K562 (cell line): ENCODE data around the gene BHLHE40. TPM values are rescaled to one million over a fixed set of nuclear protein-coding genes. Genes with fewer than 3 reads are reported as not detected.

ENCODE experiments used
- BRF1 ChIP-seq: IDR thresholded peaks from 3 replicates; pipeline ENCODE4 v1.6.1; 2011; ENCODE audit warnings: borderline replicate concordance, mild to moderate bottlenecking; ENCODE audit not compliant: insufficient read length; ENCODE audit errors: extremely low read depth
- CREB1 ChIP-seq, 2 experiments: sonication (generic) in 1 of 2; formaldehyde crosslinking in 1 of 2; IDR thresholded peaks; 2 replicates each; pipeline versions ENCODE4 v1.6.1 to v1.8.0; 2012 to 2022; ENCODE audit warnings: inconsistent platforms in 1 of 2, mild to moderate bottlenecking in 1 of 2, missing genetic modification reagents in 1 of 2, moderate library complexity in 1 of 2
- E2F3 ChIP-seq: fragments of 250-450 bp; sonication (Bioruptor Pico); IDR thresholded peaks from 2 replicates; pipeline ENCODE4 v1.4.0; 2020; ENCODE audit warnings: mild to moderate bottlenecking
- E2F5 ChIP-seq: sonication (generic); formaldehyde crosslinking; IDR thresholded peaks from 2 replicates; pipeline ENCODE4 v1.8.0; 2022; ENCODE audit warnings: mild to moderate bottlenecking, missing genetic modification reagents
- FOXA1 ChIP-seq: fragments of 450-650 bp; IDR thresholded peaks from 2 replicates; pipeline ENCODE4 v1.6.1; 2016; ENCODE audit warnings: mild to moderate bottlenecking, borderline replicate concordance
- FOXA3 ChIP-seq, 2 experiments: fragments of 450-650 bp in 1 of 2; sonication (generic) in 1 of 2; formaldehyde crosslinking; IDR thresholded peaks in 1 of 2; conservative IDR thresholded peaks in 1 of 2; 2 replicates each; pipeline versions ENCODE4 v1.4.0 to v1.8.0; 2020 to 2022; ENCODE audit warnings: mild to moderate bottlenecking in 2 of 2, missing genetic modification reagents in 1 of 2
- MAFG ChIP-seq: fragments of 450-650 bp; conservative IDR thresholded peaks from 2 replicates; pipeline ENCODE4 v1.6.1; 2016; ENCODE audit warnings: missing genetic modification characterization, missing compliant biosample characterization
- MYNN ChIP-seq, 2 experiments: sonication (generic); formaldehyde crosslinking in 1 of 2; IDR thresholded peaks; 2 replicates each; pipeline versions ENCODE4 v1.5.0 to v1.6.1; 2016 to 2020; ENCODE audit warnings: antibody characterized with exemption in 1 of 2, missing genetic modification reagents in 1 of 2
- NCOA2 ChIP-seq, 2 experiments: fragments of 450-650 bp; IDR thresholded peaks; 2 replicates each; pipeline ENCODE4 v1.6.1; 2018; ENCODE audit warnings: mild to moderate bottlenecking in 2 of 2, moderate library complexity in 1 of 2; ENCODE audit not compliant: partially characterized antibody in 2 of 2
- SMARCA5 ChIP-seq: fragments of 450-650 bp; IDR thresholded peaks from 2 replicates; pipeline ENCODE4 v1.6.1; 2016
- SNIP1 ChIP-seq: fragments of 450-650 bp; IDR thresholded peaks from 2 replicates; pipeline ENCODE4 v1.7.1; 2017; ENCODE audit warnings: low read depth, mild to moderate bottlenecking
- TCF7 ChIP-seq: sonication (generic); IDR thresholded peaks from 2 replicates; pipeline ENCODE4 v1.6.1; 2016; ENCODE audit warnings: antibody characterized with exemption, borderline replicate concordance
- TFAP4 ChIP-seq: sonication (generic); formaldehyde crosslinking; IDR thresholded peaks from 2 replicates; pipeline ENCODE4 v1.8.0; 2022; ENCODE audit warnings: missing genetic modification reagents, mild to moderate bottlenecking, moderate library complexity, borderline replicate concordance
- TFE3 ChIP-seq: fragments of 450-650 bp; formaldehyde crosslinking; IDR thresholded peaks from 2 replicates; pipeline ENCODE4 v1.4.0; 2020; ENCODE audit warnings: mild to moderate bottlenecking, mixed read lengths
- U2AF2 ChIP-seq: fragments of 200-400 bp; formaldehyde crosslinking; optimal IDR thresholded peaks from 2 replicates; pipeline ENCODE3; 2017; ENCODE audit warnings: low read depth, mild to moderate bottlenecking, low read length
- WHSC1 ChIP-seq: IDR thresholded peaks from one replicate; pipeline ENCODE4 v1.6.1; 2012; ENCODE audit warnings: low read length, control low read depth, inconsistent platforms
- ZKSCAN1 ChIP-seq: fragments of 150-350 bp; IDR thresholded peaks from 2 replicates; pipeline ENCODE4 v1.6.1; 2016; ENCODE audit warnings: low read depth, low read length
- ZNF165 ChIP-seq: fragments of 250-450 bp; sonication (Bioruptor Pico); IDR thresholded peaks from 2 replicates; pipeline ENCODE4 v1.4.0; 2020; ENCODE audit warnings: borderline replicate concordance
- ZNF277 ChIP-seq: fragments of 250-450 bp; sonication (Bioruptor Pico); IDR thresholded peaks from 2 replicates; pipeline ENCODE4 v1.8.0; 2022; ENCODE audit warnings: inconsistent platforms, mild to moderate bottlenecking, moderate library complexity, borderline replicate concordance
- ZNF507 ChIP-seq: conservative IDR thresholded peaks from 2 replicates; pipeline ENCODE4 v1.6.1; 2017; ENCODE audit warnings: missing genetic modification characterization, missing compliant biosample characterization
- ZNF639 ChIP-seq, 2 experiments: fragments of 200-800 bp in 1 of 2; sonication (Bioruptor generic) in 1 of 2; sonication (generic) in 1 of 2; formaldehyde crosslinking in 1 of 2; IDR thresholded peaks in 1 of 2; conservative IDR thresholded peaks in 1 of 2; 2 replicates each; pipeline versions ENCODE4 v1.5.0 to v1.6.1; 2016 to 2020; ENCODE audit warnings: missing compliant biosample characterization in 1 of 2, missing genetic modification characterization in 1 of 2, missing genetic modification reagents in 1 of 2
- ZNF764 ChIP-seq: fragments of 250-450 bp; sonication (Bioruptor Pico); IDR thresholded peaks from 2 replicates; pipeline ENCODE4 v1.4.0; 2020; ENCODE audit warnings: low read depth, mild to moderate bottlenecking, moderate library complexity
- polyA plus RNA-seq, 8 experiments: library from polyadenylated mRNA; depleted of rRNA in 4 of 8; stranded (reverse) in 5 of 8; unstranded in 3 of 8; fragments of >200 nt; fragmentation: Nextera tagmentation in 2 of 8; fragmentation: Illumina TruSeq in 1 of 8; extraction: Ambion mirVana in 2 of 8; extraction: Trizol in 1 of 8; gene quantifications; 2 replicates each; pipeline versions ENCODE4 v1.2.1 to v1.2.3, GENCODE V29; 2011 to 2014; ENCODE audit warnings: inconsistent platforms in 1 of 8, missing spikeins in 1 of 8
- total RNA-seq, 7 experiments: library from RNA; depleted of rRNA in 6 of 7; stranded (reverse); fragments of >200 nt in 6 of 7; fragmentation: Illumina TruSeq in 2 of 7; extraction: Trizol in 2 of 7; gene quantifications; 2 replicates each; pipeline versions ENCODE4 v1.2.1 to v1.2.3, GENCODE V29; 2011 to 2021; ENCODE audit warnings: low replicate concordance in 1 of 7

Gene BHLHE40
- total and polyA plus RNA-seq, 9 of the 15 experiments (the other 6 are each of a cell fraction or from before 2014, with no cell fraction given), result 12.0 to 83.9 (median 31.4) TPM

GRCh38 chr3:4996223-4996765 lies 17.1 kb downstream of the BHLHE40 start (continued):
- TF ChIP-seq SNIP1, result no peak
- TF ChIP-seq TCF7, result no peak
- no peak for TF ChIP-seq ZNF764 (CRISPR knock-in tag)
- no peak for TF ChIP-seq E2F5 (CRISPR knock-in tag)
- TF ChIP-seq ZNF277, result no peak
- TF ChIP-seq CREB1 (IDR thresholded peaks at IDR 0.05), result peak; percentile 4; the same call in 1 of the 2 replicates
- no peak for TF ChIP-seq CREB1 (CRISPR knock-in tag; IDR thresholded peaks at IDR 0.05)
- TF ChIP-seq ZNF507 (tag), result no peak
- no peak for TF ChIP-seq WHSC1
- no peak for TF ChIP-seq BRF1
- TF ChIP-seq SMARCA5, result no peak
- 0 out of 2 replicates have a peak, but pooled peaks have one; percentile 59 for TF ChIP-seq E2F3 (CRISPR knock-in tag)
- TF ChIP-seq FOXA1, result no peak
- TF ChIP-seq NCOA2 (IDR thresholded peaks at IDR 0.05; ENCODE audit: partially characterized antibody in 2 of 2), result no peak
- TF ChIP-seq ZNF165 (CRISPR knock-in tag), result no peak
- TF ChIP-seq ZNF639 (CRISPR knock-in tag; conservative IDR thresholded peaks at IDR 0.05 in 1 of 2, IDR thresholded peaks at IDR 0.05 in 1 of 2), result no peak; a peak in 1 of 4 replicates
- TF ChIP-seq TFAP4 (CRISPR knock-in tag), result 0 out of 2 replicates have a peak, but pooled peaks have one; percentile 19
- peak; percentile 96 for TF ChIP-seq MAFG
- peak; percentile 82 for TF ChIP-seq TFE3 (CRISPR knock-in tag)
- TF ChIP-seq U2AF2, result no peak
- TF ChIP-seq MYNN (IDR thresholded peaks at IDR 0.05), result no peak
- TF ChIP-seq MYNN (CRISPR knock-in tag; IDR thresholded peaks at IDR 0.05), result no peak
- TF ChIP-seq FOXA3 (CRISPR knock-in tag; conservative IDR thresholded peaks at IDR 0.05 in 1 of 2, IDR thresholded peaks at IDR 0.05 in 1 of 2), result 0 out of 4 replicates have a peak, but pooled peaks of 1 of the 2 experiments have one; percentile 4
- TF ChIP-seq ZKSCAN1, result no peak
